ENCODE data around the gene CCDC88C.

The CCDC88C gene

GRCh38 chr14:91366749-91367148 lies 50.9 kb downstream of the CCDC88C start:
- TF ChIP-seq, protein P1, sequence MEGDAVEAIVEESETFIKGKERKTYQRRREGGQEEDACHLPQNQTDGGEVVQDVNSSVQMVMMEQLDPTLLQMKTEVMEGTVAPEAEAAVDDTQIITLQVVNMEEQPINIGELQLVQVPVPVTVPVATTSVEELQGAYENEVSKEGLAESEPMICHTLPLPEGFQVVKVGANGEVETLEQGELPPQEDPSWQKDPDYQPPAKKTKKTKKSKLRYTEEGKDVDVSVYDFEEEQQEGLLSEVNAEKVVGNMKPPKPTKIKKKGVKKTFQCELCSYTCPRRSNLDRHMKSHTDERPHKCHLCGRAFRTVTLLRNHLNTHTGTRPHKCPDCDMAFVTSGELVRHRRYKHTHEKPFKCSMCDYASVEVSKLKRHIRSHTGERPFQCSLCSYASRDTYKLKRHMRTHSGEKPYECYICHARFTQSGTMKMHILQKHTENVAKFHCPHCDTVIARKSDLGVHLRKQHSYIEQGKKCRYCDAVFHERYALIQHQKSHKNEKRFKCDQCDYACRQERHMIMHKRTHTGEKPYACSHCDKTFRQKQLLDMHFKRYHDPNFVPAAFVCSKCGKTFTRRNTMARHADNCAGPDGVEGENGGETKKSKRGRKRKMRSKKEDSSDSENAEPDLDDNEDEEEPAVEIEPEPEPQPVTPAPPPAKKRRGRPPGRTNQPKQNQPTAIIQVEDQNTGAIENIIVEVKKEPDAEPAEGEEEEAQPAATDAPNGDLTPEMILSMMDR (IDR thresholded peaks at IDR 0.05), result no peak

- TF ChIP-seq, protein P1 (IDR thresholded peaks at IDR 0.05), result no peak
These were observed 52.1 kb downstream of the CCDC88C start for GRCh38 chr14:91365552-91365951.

DNA sequence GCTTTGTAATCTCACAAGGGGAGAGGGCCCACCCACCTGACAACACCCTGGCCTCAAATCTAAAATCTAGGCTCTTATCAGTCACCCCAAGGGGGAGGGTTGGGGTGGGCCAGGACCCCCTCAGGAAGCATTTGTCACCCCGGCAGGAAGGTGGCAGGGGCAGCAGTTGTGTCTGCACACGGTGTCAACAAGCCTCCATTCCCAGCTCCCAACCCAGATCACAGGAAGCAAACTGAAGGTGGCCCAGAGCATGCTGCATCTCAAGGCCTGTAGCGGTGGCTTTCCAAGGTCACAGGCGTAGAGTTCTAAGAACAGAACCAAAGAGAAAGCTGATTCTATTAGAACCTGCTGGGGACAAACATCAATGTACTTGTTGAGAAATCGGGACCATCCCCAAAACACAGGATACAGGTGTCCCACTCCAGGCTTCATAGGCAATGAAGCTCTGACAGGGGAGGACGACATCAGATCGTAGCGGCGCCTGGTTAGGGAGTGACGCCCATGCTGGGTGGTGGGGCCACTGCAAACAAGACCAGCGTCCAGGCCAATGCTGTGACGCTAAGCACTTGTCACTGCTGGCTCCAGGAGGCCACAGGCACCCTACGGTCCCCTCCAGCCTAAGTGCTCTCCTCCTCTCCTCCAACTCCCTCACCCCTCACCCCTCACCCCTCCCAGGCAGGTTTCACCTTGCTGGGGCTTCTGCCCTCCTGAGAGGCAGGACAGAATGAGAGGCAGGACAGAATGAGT lies 52.9 kb downstream of the CCDC88C start:
- TF ChIP-seq, protein P1 (IDR thresholded peaks at IDR 0.05), result no peak

DNA sequence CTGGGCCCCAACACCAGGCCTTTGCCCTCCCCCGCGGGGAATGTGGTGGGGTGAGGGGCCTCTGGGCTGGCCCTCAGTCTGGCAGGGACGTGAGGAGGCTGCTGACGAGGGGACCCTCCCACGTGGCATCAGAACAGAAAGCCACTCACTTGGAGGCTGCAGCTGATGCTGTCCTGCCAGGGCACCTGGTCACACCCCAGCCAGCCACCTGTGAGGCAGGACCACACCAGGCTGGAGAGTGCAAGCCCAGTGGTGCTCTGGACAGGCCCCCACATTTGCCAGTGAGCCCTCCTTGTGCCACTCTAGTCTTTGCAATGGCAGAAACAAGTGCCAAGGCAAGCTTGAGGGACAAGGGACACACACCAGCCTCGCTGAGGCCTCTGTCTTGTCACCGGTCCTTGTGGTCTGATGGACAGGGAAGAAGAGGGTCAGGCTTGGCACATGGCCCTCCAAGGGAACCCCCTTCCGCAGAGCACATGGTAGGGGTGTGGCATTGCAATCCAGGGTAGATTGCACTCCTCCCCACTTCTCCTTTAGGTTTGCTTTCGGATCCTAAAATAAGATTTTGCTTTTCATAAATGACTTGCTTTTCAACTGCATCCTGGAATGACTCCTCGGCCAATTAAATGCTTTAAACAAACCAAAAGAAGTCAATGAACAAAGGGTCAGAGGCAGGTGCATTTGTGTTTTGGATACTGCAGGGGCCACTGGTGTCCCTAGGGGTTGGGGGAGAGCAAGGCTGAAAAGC lies 53.7 kb downstream of the CCDC88C start:
- TF ChIP-seq, protein P1 (IDR thresholded peaks at IDR 0.05), result no peak

- TF ChIP-seq, protein P1 (IDR thresholded peaks at IDR 0.05), result no peak
These were observed 56.3 kb downstream of the CCDC88C start for GRCh38 chr14:91361233-91361811.

DNA sequence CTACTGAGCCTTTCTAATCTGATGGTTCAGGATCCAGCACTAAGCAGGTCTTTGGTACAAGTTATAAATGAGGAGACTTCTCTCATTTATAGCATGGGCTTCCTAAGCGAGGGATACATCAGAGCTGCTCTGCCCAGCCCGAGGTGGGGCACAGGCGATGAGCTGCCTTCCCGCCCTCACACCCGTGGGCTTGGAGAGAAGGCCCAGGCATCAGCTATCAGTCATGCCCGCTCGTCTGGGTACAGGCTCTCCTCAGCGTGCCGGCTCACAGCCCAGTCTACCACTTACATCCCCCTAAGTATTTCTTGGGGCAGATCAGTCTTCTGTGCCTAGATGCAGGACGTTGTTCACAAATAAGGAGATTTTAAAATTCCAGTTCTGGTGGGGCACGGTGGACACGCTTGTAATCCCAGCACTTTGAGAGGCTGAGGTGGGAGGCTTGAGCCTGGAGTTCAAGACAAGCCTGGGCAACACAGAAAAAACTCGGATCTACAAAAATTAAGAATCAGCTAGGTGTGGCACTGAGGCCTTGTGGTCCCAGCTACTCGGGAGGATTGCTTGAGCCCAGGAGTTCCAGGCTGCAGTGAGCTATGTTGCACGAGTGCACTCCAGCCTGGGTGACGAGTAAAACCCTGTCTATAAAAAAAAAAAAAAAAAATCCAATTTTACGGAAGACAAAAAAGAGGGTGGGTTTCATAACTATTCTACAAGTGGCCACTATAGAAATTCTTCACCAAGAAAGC lies 57.0 kb downstream of the CCDC88C start:
- TF ChIP-seq, protein P1 (IDR thresholded peaks at IDR 0.05), result no peak

DNA sequence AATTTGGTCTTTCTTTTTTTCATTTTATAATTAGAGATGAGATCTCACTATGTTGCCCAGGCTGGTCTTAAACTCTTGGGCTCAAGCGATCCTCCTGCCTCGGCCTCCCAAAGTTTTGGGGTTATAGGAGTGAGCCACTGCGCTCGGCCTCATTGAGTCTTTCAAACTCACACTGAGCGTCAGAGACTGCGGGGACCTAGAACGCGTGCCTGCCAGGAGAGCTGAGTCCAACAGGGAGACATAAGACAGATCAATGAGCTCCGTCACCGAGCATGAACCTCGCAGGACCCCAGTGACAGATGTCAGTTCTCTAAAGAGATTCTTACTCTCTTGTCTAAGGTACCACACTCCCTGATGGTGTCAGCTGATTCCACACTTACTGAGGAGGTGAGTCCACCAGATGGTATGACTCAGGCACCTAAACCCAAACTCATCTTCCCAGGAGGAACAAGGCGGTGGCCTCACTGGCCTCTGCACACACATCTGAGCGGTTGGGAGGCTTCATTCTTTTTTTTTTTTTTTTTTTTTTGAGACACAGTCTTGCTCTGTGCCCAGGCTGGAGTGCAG lies 58.9 kb downstream of the CCDC88C start:
- TF ChIP-seq, protein P1 (IDR thresholded peaks at IDR 0.05), result no peak

All from LNCAP (cell line).